ENCODE results near the gene C12orf56. TPM values are rescaled to one million over a fixed set of nuclear protein-coding genes. Genes with fewer than 3 reads are reported as not detected.
A peak's percentile ranks its signal among the peaks of the same experiment; 100 is the strongest.
"Not testable (repeated sequence)": the region's sequence is repeated elsewhere in the genome, so short reads cannot be mapped to it uniquely, and the experiment has no call there.

The C12orf56 gene
- total RNA-seq, 1 experiment from 2014 or later: 0.29 TPM

GRCh38 chr12:64222009-64222765, 168.4 kb downstream of the C12orf56 start, which contains the start of gene KICS2:
TSS of gene KICS2 (minus strand) at chr12:64222296. CDS start at chr12:64222237, 59 bp downstream.
- in situ Hi-C loops (cut with HindIII; ENCODE audit: low pct_unique_long_range_greater_than_20kb, low sequenced_read_pairs): no loop called here

DNA sequence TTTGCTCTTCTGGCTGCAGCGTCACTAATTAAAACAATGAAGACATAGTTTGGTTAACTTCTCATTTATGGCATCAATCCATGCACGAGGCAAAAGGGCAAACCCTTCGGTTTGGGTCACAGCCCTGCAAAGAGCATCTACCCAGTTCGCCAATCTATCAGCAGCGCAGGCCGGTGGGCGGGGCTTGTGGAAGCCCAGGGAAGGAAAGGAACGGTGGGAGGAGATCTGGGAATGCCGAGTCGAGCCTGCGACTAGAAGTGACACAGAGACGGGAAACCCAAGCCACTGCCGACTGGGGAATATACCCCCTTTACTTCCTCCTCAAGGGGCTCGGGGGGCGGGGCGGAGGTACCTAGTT, 168.9 kb downstream of the C12orf56 start:
- in situ Hi-C loops (cut with HindIII; ENCODE audit: low pct_unique_long_range_greater_than_20kb, low sequenced_read_pairs): no loop called here
- DNase-seq (ENCODE audit: low read depth, low spot score): peak; percentile 94

More at GRCh38 chr12:64222009-64222765, 168.4 kb downstream of the C12orf56 start, which contains the start of gene KICS2:
- peak; percentile 94 for DNase-seq (ENCODE audit: low read depth, low spot score)

GRCh38 chr12:64220046-64220445, 170.5 kb downstream of the C12orf56 start:
- in situ Hi-C loops (cut with HindIII; ENCODE audit: low pct_unique_long_range_greater_than_20kb, low sequenced_read_pairs): no loop called here
- DNase-seq (ENCODE audit: low read depth, low spot score): no peak

DNA sequence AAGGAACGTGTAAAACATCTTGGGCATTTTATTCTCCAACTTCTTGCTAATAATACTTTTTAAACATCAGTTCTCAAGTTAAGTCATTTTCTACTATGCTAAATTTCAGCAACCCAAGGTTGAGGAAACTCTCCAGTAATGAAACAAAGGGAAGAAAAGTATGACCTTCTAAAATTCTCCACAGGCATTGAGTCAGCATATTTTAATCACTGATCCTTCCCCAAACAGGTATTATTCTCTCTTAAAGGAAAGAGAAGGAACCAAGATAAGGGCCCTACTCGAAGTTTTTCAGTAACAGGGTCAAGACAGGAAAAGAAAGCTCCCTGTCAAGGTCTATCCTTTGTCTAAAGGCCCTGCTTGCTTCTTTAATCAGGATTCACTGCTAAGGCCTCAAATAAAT, 171.4 kb downstream of the C12orf56 start:
- in situ Hi-C loops (cut with HindIII; ENCODE audit: low pct_unique_long_range_greater_than_20kb, low sequenced_read_pairs): no loop called here
- no peak for DNase-seq (ENCODE audit: low read depth, low spot score)

GRCh38 chr12:64218597-64218996, 172.0 kb downstream of the C12orf56 start:
- DNase-seq (ENCODE audit: low read depth, low spot score): no peak
- in situ Hi-C loops (cut with HindIII; ENCODE audit: low pct_unique_long_range_greater_than_20kb, low sequenced_read_pairs): no loop called here

DNA sequence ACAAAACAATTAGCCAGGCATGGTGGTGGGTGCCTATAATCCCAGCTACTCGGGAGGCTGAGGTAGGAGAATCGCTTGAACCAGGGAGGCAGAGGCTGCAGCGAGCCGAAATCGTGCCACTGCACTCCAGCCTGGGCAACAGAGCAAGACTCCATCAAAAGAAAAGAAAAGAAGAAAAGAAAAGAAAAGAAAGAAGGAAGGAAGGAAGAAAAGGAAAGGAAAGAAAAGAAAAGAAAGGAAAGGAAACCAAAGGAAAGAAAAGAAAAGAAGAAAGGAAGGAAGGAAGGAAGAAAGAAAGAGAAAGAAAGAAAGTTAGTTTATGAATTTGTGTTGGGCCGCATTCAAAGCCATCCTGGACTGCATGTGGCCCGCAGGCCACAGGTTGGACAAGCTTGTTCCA, 172.9 kb downstream of the C12orf56 start:
- in situ Hi-C loops (cut with HindIII; ENCODE audit: low pct_unique_long_range_greater_than_20kb, low sequenced_read_pairs); DNase-seq (ENCODE audit: low read depth, low spot score): not testable (repeated sequence)

GRCh38 chr12:64216239-64216638, 174.3 kb downstream of the C12orf56 start:
- DNase-seq (ENCODE audit: low read depth, low spot score): no peak
- in situ Hi-C loops (cut with HindIII; ENCODE audit: low pct_unique_long_range_greater_than_20kb, low sequenced_read_pairs): no loop called here

Small RNA genes within 50 kb of the gene (small RNA-seq; reads per million reads assigned to genes)
- gene RF01210: 0 to 0.08 reads per million in 2 experiments
- 0 reads per million in 2 experiments for gene RNU5A-7P

Other genes starting within 250 kb of the C12orf56 start
- gene KICS2, start 168.5 kb downstream of the C12orf56 start, total RNA-seq (2014; rRNA removed; shearing (Covaris generic)): 15.3 and 19.2 TPM in 2 replicates
- 154 and 156 TPM in 2 replicates for gene XPOT, start 13.6 kb upstream of the C12orf56 start, total RNA-seq (2014; rRNA removed; shearing (Covaris generic))
- 57.2 and 64.0 TPM in 2 replicates for gene TBK1, start 61.4 kb upstream of the C12orf56 start, total RNA-seq (2014; rRNA removed; shearing (Covaris generic))
- gene RASSF3, start 219.7 kb upstream of the C12orf56 start, total RNA-seq (2014; rRNA removed; shearing (Covaris generic)): 111 and 117 TPM in 2 replicates

Measured in SK-MEL-5 (cell line).